NCI-H82 treated with DMSO at 0.1 percent for 48 hours (cell line): ENCODE results near the gene IL20RB.

Source experiments
- DNase-seq: peaks from one replicate; lab custom pipeline; 2025; ENCODE audit not compliant: unreplicated experiment; lab: John Stamatoyannopoulos, UW

IL20RB gene

GRCh38 chr3:136957751-136958288, at the start of gene IL20RB:
Gene IL20RB, plus strand, starts transcription at chr3:136957983. Its CDS starts 131 bp downstream, at chr3:136958114.
- DNase-seq, result no peak

- no peak for DNase-seq
Observed at GRCh38 chr3:136908297-136908696, 49.5 kb upstream of the IL20RB start.

DNA sequence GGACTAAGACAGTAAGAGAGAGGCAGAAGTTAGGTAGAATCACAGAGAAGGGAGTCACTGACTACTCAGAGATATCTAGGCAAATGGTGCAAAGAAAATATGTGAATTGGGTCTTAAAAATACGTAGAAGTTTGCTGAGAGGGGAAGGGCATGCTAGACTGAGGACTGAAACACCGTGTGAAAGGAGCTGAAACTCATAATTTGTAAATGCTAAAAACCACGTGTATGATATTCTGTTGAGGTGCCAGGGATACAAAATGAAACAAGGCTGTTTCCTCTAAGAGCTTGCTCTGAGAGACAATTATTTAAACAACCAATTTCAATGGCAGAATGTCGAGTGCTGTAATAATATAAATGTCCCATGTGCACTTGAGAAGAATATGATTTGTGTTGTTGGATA, 48.6 kb upstream of the IL20RB start:
- DNase-seq, result no peak

- DNase-seq, result no peak
Observed at GRCh38 chr3:136910697-136911096, 47.1 kb upstream of the IL20RB start.

- no peak for DNase-seq
Observed at GRCh38 chr3:136913168-136913567, 44.6 kb upstream of the IL20RB start.

DNA sequence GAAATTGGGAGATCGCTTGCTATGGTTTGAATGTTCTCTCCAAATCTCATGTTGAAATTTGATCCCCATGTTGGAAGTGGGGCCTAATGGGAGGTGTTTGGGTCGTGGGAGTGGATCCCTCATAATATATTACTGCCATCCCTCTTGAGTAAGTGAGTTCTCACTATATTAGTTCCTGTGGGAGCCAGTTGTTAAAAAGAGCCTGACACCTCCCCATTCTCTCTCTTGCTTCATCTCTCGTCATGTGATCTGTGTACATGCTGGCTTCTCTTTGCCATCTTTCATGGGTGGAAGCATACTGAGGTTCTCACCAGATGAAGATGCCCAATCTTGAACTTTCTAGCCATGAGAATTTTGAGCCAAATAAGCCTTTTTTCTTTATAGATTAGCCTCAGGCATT, 43.0 kb upstream of the IL20RB start:
- DNase-seq, result no peak

DNA sequence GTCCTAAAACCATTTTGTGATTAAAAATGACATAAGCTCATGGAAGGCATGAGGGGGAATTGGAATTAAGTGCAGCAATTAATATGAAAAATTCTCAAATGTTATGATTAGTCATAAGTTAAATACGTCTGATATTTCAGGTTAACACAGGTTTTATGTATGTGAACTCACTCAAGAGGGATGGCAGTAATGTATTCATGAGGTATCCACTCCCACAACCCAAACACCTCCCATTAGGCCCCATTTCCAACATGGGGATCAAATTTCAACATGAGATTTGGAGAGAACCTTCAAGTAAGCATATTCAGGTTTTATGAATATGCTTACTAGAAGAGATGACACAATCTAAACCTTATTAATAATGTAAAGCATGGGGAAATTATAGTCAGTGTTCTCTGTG, 41.6 kb upstream of the IL20RB start:
- DNase-seq, result no peak

DNA sequence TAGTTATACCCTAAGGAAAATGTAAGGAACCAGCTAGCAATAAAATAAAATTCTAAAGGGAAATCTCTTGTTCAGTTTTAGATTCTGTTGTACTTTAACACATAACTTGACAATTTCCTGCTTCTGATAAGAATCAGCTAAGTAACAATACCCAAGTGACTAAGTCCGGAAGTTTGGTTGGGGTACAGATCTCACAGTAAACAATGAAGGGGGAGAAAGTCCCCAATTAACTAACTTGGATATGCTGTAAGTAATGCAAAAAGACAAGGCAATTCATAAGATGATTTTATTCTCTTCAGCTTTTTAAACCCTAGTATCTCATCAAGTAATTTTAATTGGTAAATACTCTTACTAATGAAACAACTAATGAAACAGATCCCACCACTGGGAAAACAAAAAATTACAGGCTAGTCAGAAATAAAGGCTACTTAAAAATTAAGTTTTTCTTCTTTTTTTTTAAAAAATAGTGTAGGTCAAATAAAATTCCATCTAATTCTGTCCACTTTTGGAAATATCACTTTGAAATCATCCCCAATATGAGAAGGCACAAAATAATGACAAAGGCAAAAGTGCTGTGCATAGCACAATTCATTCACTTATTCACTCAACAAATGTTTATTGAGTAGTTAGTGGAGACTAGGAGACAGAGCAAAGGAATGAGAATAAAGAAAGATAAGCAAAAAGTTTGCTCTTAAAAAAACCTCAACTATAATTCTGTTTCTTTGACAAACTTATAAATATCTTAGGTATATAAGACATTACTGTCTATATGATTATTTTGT, 37.8 kb upstream of the IL20RB start:
- no peak for DNase-seq

GRCh38 chr3:136920904-136921611, 36.7 kb upstream of the IL20RB start:
- DNase-seq, result no peak

DNA sequence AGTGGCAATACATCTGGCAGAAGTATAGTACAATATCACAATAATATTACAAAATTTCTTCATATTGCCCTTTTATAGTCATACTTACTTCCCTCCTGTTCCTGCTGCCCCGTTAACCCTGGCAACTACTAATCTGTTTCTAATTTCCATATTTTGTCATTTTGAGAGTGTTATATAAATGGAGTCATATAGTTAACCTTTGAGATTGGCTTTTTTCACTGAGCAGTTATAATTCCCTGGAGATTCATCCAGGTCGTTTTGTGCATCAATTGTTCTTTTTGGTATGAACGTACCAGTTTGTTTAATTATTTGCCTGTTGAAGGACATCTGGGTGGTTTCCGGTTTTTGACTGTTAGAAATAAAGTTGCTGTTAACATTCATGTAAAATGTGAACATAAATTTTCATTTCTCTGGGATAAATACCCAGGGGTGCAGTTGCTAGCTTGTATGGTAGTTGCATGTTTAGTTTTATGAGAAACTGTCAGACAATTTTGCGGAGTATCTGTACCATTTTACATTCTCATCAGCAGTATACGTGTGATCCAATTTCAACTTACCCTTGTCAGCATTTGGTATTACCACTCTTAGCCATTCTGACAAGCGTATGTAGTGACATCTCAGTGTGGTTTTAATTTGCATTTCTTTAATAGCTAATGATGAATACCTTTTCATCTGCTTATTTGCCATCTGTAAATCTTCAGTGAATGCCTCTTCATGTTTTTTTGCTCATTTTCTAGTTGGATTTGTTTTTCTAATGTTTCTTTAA, 32.2 kb upstream of the IL20RB start:
- no peak for DNase-seq

- no peak for DNase-seq
Observed at GRCh38 chr3:136928240-136928639, 29.5 kb upstream of the IL20RB start.

GRCh38 chr3:136929977-136930670, 27.7 kb upstream of the IL20RB start:
- DNase-seq, result no peak

GRCh38 chr3:136931606-136932005, 26.2 kb upstream of the IL20RB start:
- no peak for DNase-seq

DNA sequence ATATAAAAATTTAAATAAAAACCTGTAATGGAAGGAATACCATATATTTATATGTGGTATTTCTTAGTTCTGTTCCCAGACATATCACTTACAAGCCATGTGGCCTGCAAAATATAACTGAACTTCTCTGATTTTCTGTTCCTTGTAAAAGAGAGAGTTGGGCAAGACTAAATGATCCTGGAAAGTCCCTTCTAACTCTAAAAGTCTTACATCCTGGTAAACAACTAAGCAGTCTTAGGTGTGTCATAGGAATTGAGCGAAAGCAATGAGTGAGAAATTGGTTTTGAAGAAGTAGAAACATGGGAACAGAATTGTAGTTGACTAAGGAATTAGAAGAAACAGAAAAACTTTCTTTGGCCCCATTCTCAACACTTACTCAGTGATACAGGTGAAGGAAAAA, 25.3 kb upstream of the IL20RB start:
- DNase-seq, result no peak

GRCh38 chr3:136932978-136933772, 24.6 kb upstream of the IL20RB start:
- no peak for DNase-seq

GRCh38 chr3:136937175-136937574, 20.6 kb upstream of the IL20RB start:
- no peak for DNase-seq

GRCh38 chr3:136937851-136938250, 19.9 kb upstream of the IL20RB start:
- no peak for DNase-seq

GRCh38 chr3:136938334-136938733, 19.4 kb upstream of the IL20RB start:
- no peak for DNase-seq

GRCh38 chr3:136939489-136939888, 18.3 kb upstream of the IL20RB start:
- DNase-seq, result no peak

GRCh38 chr3:136942803-136943202, 15.0 kb upstream of the IL20RB start:
- no peak for DNase-seq
